HFFc6 (cell line): ENCODE results near the gene DUSP12. TPM values are rescaled to one million over a fixed set of nuclear protein-coding genes. Genes with fewer than 3 reads are reported as not detected.
"Not testable (repeated sequence)": the region's sequence is repeated elsewhere in the genome, so short reads cannot be mapped to it uniquely, and the experiment has no call there.

Experiments
- DNase-seq: peaks from one replicate; pipeline ENCODE4 v3.0.0-alpha.2; 2018
- H3K27ac Mint-ChIP-seq: 2 replicates; pipeline ENCODE4 v1.8.0; 2020; ENCODE audit warnings: mild to moderate bottlenecking, mixed read lengths
- H3K27me3 Mint-ChIP-seq: 2 replicates; pipeline ENCODE4 v1.8.0; 2021; ENCODE audit warnings: mild to moderate bottlenecking, moderate library complexity, mixed read lengths; ENCODE audit not compliant: insufficient read depth
- H3K36me3 Mint-ChIP-seq: 2 replicates; pipeline ENCODE4 v1.8.0; 2021; ENCODE audit warnings: low read depth, mixed read lengths
- H3K4me1 Mint-ChIP-seq: 2 replicates; pipeline ENCODE4 v1.8.0; 2020; ENCODE audit warnings: low read depth, mixed read lengths
- H3K4me3 Mint-ChIP-seq: 2 replicates; pipeline ENCODE4 v1.8.0; 2020; ENCODE audit warnings: mild to moderate bottlenecking, moderate library complexity, mixed read lengths
- H3K9me3 Mint-ChIP-seq: 2 replicates; pipeline ENCODE4 v1.8.0; 2020; ENCODE audit warnings: mild to moderate bottlenecking, mixed read lengths
- total RNA-seq, 6 experiments: library from RNA; stranded (reverse); fragmentation: NEBNext Ultra II Directional; extraction: Animal tissue kit (Norgen Biotek cat#: 25700); gene quantifications; 2 replicates in 1 of 6; 3 replicates in 5 of 6; pipeline ENCODE4 v1.2.3, GENCODE V29; 2021
- TF ChIP-seq, protein P1 (sequence below): fragments of 200-600 bp; sonication (generic); IDR thresholded peaks from 2 replicates; pipeline ENCODE4 v1.5.0; 2021; ENCODE audit warnings: antibody characterized with exemption, mild to moderate bottlenecking

Gene DUSP12
- total RNA-seq, 6 experiments from 2014 or later, result 31.9 to 38.0 (median 36.4) TPM

DNA sequence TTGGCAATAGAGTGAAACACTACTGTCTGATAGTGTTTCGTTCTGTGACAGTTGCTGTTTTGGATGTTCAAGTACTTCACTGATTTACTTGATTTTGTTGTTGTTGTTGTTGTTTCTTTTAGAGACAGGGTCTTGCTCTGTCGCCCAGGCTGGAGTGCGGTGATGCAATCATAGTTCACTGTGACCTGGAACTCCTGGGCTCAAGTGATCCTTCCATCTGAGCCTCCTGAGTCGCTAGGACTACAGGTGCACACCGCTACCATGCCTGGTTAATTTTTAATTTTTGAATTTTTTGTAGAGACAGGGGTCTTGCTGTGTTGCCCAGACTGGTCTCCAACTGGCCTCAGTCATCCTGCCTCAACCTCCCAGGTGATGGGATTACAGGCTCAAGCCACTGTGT lies 18.9 kb downstream of the DUSP12 start:
- no peaks in the 10 kb centered on the region for H3K27me3 Mint-ChIP-seq
- no peak for DNase-seq
- TF ChIP-seq, protein P1, sequence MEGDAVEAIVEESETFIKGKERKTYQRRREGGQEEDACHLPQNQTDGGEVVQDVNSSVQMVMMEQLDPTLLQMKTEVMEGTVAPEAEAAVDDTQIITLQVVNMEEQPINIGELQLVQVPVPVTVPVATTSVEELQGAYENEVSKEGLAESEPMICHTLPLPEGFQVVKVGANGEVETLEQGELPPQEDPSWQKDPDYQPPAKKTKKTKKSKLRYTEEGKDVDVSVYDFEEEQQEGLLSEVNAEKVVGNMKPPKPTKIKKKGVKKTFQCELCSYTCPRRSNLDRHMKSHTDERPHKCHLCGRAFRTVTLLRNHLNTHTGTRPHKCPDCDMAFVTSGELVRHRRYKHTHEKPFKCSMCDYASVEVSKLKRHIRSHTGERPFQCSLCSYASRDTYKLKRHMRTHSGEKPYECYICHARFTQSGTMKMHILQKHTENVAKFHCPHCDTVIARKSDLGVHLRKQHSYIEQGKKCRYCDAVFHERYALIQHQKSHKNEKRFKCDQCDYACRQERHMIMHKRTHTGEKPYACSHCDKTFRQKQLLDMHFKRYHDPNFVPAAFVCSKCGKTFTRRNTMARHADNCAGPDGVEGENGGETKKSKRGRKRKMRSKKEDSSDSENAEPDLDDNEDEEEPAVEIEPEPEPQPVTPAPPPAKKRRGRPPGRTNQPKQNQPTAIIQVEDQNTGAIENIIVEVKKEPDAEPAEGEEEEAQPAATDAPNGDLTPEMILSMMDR, result no peak
- no peaks in the 10 kb centered on the region; the same call in 1 of the 2 replicates for H3K36me3 Mint-ChIP-seq
- H3K4me1 Mint-ChIP-seq, result peaks cover 40% of the 10 kb centered on the region
- no peak overlapping the region; the same call in 1 of the 2 replicates for H3K27ac Mint-ChIP-seq
- no peaks in the 10 kb centered on the region for H3K9me3 Mint-ChIP-seq
- no peak overlapping the region for H3K4me3 Mint-ChIP-seq

DNA sequence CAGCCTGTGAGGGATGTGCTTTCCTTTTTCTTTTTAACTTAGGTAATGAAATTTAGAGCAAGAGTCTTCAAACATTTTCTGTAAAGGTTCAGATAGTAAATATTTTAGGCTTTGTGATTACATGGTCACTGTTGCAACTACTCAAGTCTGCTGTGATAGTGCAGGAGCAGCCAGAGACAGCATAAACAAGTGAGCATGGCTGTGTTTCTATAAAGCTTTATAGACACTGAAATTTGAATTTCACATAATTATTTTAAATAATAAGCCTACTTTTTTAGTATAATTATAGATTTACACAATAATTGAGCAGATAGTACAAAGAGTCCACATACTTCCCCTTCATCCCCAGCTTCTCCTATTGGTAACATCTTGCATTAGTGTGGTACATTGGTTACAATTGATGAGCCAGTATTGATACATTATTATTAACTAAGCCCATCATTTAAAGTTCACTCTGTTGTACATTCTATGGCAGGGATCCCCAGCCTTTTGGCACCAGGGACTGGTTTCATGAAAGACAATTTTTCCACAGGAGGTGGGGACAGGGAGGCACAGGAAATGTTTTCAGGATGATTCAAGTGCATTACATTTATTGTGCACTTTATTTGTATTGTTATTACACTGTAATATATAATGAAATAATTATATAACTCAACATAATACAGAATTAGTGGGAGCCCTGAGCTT lies 19.5 kb downstream of the DUSP12 start:
- no peaks in the 10 kb centered on the region for H3K27me3 Mint-ChIP-seq
- H3K9me3 Mint-ChIP-seq, result no peaks in the 10 kb centered on the region
- peaks cover 34% of the 10 kb centered on the region for H3K4me1 Mint-ChIP-seq
- no peaks in the 10 kb centered on the region; the same call in 1 of the 2 replicates for H3K36me3 Mint-ChIP-seq
- no peak overlapping the region for H3K27ac Mint-ChIP-seq
- TF ChIP-seq, protein P1, result no peak
- H3K4me3 Mint-ChIP-seq, result no peak overlapping the region; the same call in 1 of the 2 replicates
- DNase-seq, result no peak

DNA sequence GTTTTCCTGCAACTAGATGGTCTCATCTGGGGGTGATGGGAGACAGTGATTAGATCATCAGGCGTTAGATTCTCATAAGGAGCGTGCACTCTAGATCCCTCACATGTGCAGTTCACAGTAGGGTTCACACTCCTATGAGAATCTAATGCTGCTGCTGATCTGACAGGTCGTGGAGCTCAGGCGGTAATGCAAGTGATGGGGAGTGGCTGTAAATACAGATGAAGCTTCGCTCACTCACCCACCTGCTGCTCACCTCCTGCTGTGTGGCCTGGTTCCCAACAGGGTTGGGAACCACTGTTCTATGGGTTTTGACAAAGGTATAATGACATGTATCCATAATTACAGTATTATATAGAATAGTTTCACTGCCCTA lies 20.1 kb downstream of the DUSP12 start:
- not testable (repeated sequence) for H3K36me3 Mint-ChIP-seq, H3K27me3 Mint-ChIP-seq, DNase-seq, H3K9me3 Mint-ChIP-seq, H3K4me3 Mint-ChIP-seq, H3K27ac Mint-ChIP-seq
- peaks cover 34% of the 10 kb centered on the region for H3K4me1 Mint-ChIP-seq

DNA sequence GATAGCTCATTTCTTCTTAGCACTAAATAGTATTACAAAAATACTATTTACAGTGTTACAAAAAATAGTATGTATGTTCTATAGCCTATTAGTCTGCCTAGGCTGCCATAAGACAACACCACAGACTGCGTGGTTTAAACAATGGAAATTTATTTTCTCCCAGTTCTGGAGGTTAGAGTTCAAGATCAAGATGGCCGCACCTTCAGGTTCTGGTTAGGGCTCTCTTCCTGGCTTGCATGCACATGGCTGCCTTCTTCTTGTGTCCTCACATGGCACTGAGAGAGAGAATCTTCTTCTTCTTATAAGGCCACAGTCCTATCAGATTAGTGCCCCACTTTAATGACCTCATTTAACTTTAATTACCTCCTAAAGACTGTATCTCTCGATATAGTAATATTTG lies 20.7 kb downstream of the DUSP12 start:
- H3K27me3 Mint-ChIP-seq, result no peaks in the 10 kb centered on the region
- no peaks in the 10 kb centered on the region; the same call in 1 of the 2 replicates for H3K36me3 Mint-ChIP-seq
- no peaks in the 10 kb centered on the region for H3K9me3 Mint-ChIP-seq

DNA sequence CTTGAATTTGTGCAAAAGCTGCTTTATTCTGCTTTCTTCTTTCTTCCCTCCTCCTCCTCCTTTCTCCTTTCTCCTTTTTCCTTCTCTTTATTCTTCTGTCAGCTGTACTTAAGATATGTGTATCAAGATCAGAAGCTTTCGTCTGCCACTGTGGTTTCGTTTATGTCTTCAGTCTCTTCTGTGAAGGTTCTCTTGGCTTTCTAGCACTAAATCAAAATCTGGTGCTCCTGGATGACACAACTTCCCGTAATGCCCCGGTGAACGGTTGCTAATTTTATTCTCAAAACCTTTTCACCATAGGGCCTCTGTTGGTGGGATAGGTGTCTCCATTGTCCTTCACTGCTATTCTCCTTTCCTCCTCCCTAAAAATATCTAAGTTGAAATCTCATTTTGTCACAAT lies 21.6 kb downstream of the DUSP12 start:
- no peak for DNase-seq

More for the DNA sequence above, 20.7 kb downstream of the DUSP12 start:
- H3K4me1 Mint-ChIP-seq, result peaks cover 34% of the 10 kb centered on the region
- no peak overlapping the region for H3K4me3 Mint-ChIP-seq
- no peak overlapping the region for H3K27ac Mint-ChIP-seq
- TF ChIP-seq, protein P1, result no peak
- no peak for DNase-seq

DNA sequence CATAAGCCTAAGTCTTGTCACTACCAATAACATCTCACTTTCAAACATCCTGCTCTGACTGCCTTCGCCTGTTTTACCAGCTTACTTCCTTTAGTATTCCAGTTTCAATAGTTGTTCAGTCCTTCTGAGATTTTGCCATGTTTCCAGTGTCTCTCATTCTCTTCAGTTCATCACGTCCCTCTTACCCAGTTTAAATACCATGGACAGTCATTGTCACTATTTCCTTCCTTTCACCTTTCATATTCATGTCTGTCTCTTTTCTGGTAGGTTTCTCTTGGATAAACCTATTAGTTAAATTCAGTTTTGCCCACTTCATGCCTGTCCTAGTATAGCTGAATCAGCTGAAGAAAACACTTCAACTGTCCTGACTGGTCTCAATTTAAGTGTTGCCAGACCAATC lies 22.4 kb downstream of the DUSP12 start:
- H3K4me1 Mint-ChIP-seq, result peaks cover 30% of the 10 kb centered on the region
- H3K9me3 Mint-ChIP-seq, result no peaks in the 10 kb centered on the region
- no peak overlapping the region for H3K4me3 Mint-ChIP-seq

More for the DNA sequence above, 21.6 kb downstream of the DUSP12 start:
- H3K36me3 Mint-ChIP-seq, result no peaks in the 10 kb centered on the region; the same call in 1 of the 2 replicates
- H3K27ac Mint-ChIP-seq, result no peak overlapping the region
- no peaks in the 10 kb centered on the region for H3K27me3 Mint-ChIP-seq
- no peaks in the 10 kb centered on the region for H3K9me3 Mint-ChIP-seq
- TF ChIP-seq, protein P1, result no peak
- no peak overlapping the region for H3K4me3 Mint-ChIP-seq
- H3K4me1 Mint-ChIP-seq, result peaks cover 34% of the 10 kb centered on the region

More for the DNA sequence above, 22.4 kb downstream of the DUSP12 start:
- H3K36me3 Mint-ChIP-seq, result no peaks in the 10 kb centered on the region; the same call in 1 of the 2 replicates
- DNase-seq, result no peak
- H3K27me3 Mint-ChIP-seq, result no peaks in the 10 kb centered on the region
- TF ChIP-seq, protein P1, result no peak
- no peak overlapping the region for H3K27ac Mint-ChIP-seq
